K562 (cell line): ENCODE results near the gene TLR8. TPM values are rescaled to one million over a fixed set of nuclear protein-coding genes. Genes with fewer than 3 reads are reported as not detected.

Experiments used
- KLF13 ChIP-seq: fragments of 450-650 bp; IDR thresholded peaks from 2 replicates; pipeline ENCODE4 v1.6.1; 2016; ENCODE audit warnings: missing genetic modification characterization, low read depth, mild to moderate bottlenecking, missing compliant biosample characterization, moderate library complexity, borderline replicate concordance
- MAFG ChIP-seq: fragments of 450-650 bp; conservative IDR thresholded peaks from 2 replicates; pipeline ENCODE4 v1.6.1; 2016; ENCODE audit warnings: missing genetic modification characterization, missing compliant biosample characterization
- NFIX ChIP-seq: fragments of 250-450 bp; sonication (Bioruptor Pico); IDR thresholded peaks from 2 replicates; pipeline ENCODE4 v1.4.0; 2020; ENCODE audit warnings: low read depth, mild to moderate bottlenecking, moderate library complexity
- NONO ChIP-seq, 2 experiments: fragments of 200-400 bp in 1 of 2; fragments of 450-650 bp in 1 of 2; formaldehyde crosslinking in 1 of 2; IDR thresholded peaks; 2 replicates each; pipeline ENCODE4 v1.6.1; 2017; ENCODE audit warnings: low read depth in 2 of 2, mild to moderate bottlenecking in 2 of 2, moderate library complexity in 2 of 2, low read length in 1 of 2
- NRF1 ChIP-seq, 2 experiments: fragments of 450-650 bp; IDR thresholded peaks in 1 of 2; conservative IDR thresholded peaks in 1 of 2; 2 replicates each; pipeline ENCODE4 v1.6.1; 2014; ENCODE audit warnings: mild to moderate bottlenecking in 2 of 2
- SRF ChIP-seq, 2 experiments: fragments of 250-450, 450-650 bp in 1 of 2; sonication (Bioruptor Pico) in 1 of 2; sonication (generic) in 1 of 2; formaldehyde crosslinking; IDR thresholded peaks; 2 replicates each; pipeline versions ENCODE4 v1.5.0 to v1.5.1; 2020 to 2022; ENCODE audit warnings: mild to moderate bottlenecking in 1 of 2, missing genetic modification reagents in 1 of 2
- TAF1 ChIP-seq: IDR thresholded peaks from 2 replicates; pipeline ENCODE4 v1.6.1; 2011; ENCODE audit warnings: mild to moderate bottlenecking, low read length, moderate library complexity; ENCODE audit not compliant: insufficient read depth, control insufficient read depth, severe bottlenecking; ENCODE audit errors: extremely low read depth
- TEAD1 ChIP-seq, 2 experiments: fragments of 450-650 bp in 1 of 2; sonication (generic) in 1 of 2; formaldehyde crosslinking; IDR thresholded peaks; 2 replicates each; pipeline versions ENCODE4 v1.4.0 to v1.8.0; 2020 to 2022; ENCODE audit warnings: mild to moderate bottlenecking in 2 of 2, missing genetic modification reagents in 1 of 2
- TEAD4 ChIP-seq, 2 experiments: sonication (generic) in 1 of 2; formaldehyde crosslinking in 1 of 2; IDR thresholded peaks; 2 replicates each; pipeline versions ENCODE4 v1.6.1 to v1.8.0; 2012 to 2022; ENCODE audit warnings: borderline replicate concordance in 1 of 2, inconsistent platforms in 1 of 2, low read length in 1 of 2, mild to moderate bottlenecking in 1 of 2, missing genetic modification reagents in 1 of 2
- ZNF134 ChIP-seq: fragments of 250-450 bp; sonication (Bioruptor Pico); conservative IDR thresholded peaks from 2 replicates; pipeline ENCODE4 v1.4.0; 2020
- polyA plus RNA-seq, 8 experiments: library from polyadenylated mRNA; depleted of rRNA in 4 of 8; stranded (reverse) in 5 of 8; unstranded in 3 of 8; fragments of >200 nt; fragmentation: Nextera tagmentation in 2 of 8; fragmentation: Illumina TruSeq in 1 of 8; extraction: Ambion mirVana in 2 of 8; extraction: Trizol in 1 of 8; gene quantifications; 2 replicates each; pipeline versions ENCODE4 v1.2.1 to v1.2.3, GENCODE V29; 2011 to 2014; ENCODE audit warnings: inconsistent platforms in 1 of 8, missing spikeins in 1 of 8
- total RNA-seq, 7 experiments: library from RNA; depleted of rRNA in 6 of 7; stranded (reverse); fragments of >200 nt in 6 of 7; fragmentation: Illumina TruSeq in 2 of 7; extraction: Trizol in 2 of 7; gene quantifications; 2 replicates each; pipeline versions ENCODE4 v1.2.1 to v1.2.3, GENCODE V29; 2011 to 2021; ENCODE audit warnings: low replicate concordance in 1 of 7
- TF ChIP-seq, protein P1 (sequence below): fragments of 450-650 bp; formaldehyde crosslinking; IDR thresholded peaks from 2 replicates; pipeline ENCODE4 v1.4.0; 2022; ENCODE audit warnings: mild to moderate bottlenecking, moderate library complexity
- TF ChIP-seq, protein P2 (sequence below): fragments of 450-650 bp; IDR thresholded peaks from 2 replicates; pipeline ENCODE4 v1.7.0; 2016; ENCODE audit warnings: borderline replicate concordance
- TF ChIP-seq, protein P3 (sequence below): fragments of 250-450 bp; sonication (Bioruptor Pico); IDR thresholded peaks from 2 replicates; pipeline ENCODE4 v1.5.0; 2021; ENCODE audit warnings: mild to moderate bottlenecking, moderate library complexity
- TF ChIP-seq, protein P4 (sequence below): fragments of 250-450 bp; sonication (Bioruptor Pico); IDR thresholded peaks from 2 replicates; pipeline ENCODE4 v1.4.0; 2020; ENCODE audit warnings: borderline replicate concordance
- TF ChIP-seq, protein P5 (sequence below): fragments of 200-400 bp; formaldehyde crosslinking; IDR thresholded peaks from 2 replicates; pipeline ENCODE4 v1.6.1; 2017; ENCODE audit warnings: mild to moderate bottlenecking, low read depth, low read length, moderate library complexity

The TLR8 gene
- total and polyA plus RNA-seq, 9 of the 15 experiments (the other 6 are each of a cell fraction or from before 2014, with no cell fraction given), result not detected

DNA sequence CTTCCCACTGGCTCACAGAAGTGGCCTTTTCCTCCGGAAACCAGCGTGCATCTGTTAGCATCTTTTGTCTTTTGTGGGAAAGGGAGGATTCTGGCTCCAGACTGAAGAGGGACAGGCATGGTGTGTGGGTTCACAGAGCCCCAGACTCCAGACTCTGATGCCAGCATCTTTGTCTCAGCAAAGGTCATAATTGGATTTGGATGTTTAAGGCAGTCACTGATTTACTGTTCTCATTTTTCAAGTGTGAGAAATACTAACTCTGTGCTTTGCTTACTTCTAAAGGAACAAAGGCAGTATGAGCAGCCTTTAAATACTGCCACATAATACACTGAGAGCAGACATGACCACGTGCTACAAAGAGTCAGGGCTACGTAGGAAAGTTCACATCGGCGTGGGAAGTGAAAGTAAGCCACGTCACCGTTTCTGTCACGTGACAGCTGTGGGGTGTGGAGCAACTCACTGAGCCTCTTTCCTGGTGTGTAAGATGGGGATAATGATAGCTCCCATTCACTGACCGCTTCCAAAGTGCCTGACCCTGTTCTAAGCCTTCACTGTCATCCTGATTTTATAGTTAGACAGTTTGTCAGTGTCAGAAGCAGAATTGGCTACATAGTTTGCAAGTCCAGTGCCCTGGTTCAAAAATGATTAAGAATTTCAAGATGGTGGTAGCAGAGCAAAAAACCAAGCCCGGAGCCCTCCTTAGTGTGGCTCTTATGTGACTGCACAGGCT lies 43.7 kb downstream of the TLR8 start (continued):
- TF ChIP-seq, protein P1, sequence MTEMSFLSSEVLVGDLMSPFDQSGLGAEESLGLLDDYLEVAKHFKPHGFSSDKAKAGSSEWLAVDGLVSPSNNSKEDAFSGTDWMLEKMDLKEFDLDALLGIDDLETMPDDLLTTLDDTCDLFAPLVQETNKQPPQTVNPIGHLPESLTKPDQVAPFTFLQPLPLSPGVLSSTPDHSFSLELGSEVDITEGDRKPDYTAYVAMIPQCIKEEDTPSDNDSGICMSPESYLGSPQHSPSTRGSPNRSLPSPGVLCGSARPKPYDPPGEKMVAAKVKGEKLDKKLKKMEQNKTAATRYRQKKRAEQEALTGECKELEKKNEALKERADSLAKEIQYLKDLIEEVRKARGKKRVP (CRISPR knock-in tag), result no peak
- TF ChIP-seq, protein P2, sequence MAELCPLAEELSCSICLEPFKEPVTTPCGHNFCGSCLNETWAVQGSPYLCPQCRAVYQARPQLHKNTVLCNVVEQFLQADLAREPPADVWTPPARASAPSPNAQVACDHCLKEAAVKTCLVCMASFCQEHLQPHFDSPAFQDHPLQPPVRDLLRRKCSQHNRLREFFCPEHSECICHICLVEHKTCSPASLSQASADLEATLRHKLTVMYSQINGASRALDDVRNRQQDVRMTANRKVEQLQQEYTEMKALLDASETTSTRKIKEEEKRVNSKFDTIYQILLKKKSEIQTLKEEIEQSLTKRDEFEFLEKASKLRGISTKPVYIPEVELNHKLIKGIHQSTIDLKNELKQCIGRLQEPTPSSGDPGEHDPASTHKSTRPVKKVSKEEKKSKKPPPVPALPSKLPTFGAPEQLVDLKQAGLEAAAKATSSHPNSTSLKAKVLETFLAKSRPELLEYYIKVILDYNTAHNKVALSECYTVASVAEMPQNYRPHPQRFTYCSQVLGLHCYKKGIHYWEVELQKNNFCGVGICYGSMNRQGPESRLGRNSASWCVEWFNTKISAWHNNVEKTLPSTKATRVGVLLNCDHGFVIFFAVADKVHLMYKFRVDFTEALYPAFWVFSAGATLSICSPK, result no peak
- no peak for TF ChIP-seq TAF1
- TF ChIP-seq, protein P3, sequence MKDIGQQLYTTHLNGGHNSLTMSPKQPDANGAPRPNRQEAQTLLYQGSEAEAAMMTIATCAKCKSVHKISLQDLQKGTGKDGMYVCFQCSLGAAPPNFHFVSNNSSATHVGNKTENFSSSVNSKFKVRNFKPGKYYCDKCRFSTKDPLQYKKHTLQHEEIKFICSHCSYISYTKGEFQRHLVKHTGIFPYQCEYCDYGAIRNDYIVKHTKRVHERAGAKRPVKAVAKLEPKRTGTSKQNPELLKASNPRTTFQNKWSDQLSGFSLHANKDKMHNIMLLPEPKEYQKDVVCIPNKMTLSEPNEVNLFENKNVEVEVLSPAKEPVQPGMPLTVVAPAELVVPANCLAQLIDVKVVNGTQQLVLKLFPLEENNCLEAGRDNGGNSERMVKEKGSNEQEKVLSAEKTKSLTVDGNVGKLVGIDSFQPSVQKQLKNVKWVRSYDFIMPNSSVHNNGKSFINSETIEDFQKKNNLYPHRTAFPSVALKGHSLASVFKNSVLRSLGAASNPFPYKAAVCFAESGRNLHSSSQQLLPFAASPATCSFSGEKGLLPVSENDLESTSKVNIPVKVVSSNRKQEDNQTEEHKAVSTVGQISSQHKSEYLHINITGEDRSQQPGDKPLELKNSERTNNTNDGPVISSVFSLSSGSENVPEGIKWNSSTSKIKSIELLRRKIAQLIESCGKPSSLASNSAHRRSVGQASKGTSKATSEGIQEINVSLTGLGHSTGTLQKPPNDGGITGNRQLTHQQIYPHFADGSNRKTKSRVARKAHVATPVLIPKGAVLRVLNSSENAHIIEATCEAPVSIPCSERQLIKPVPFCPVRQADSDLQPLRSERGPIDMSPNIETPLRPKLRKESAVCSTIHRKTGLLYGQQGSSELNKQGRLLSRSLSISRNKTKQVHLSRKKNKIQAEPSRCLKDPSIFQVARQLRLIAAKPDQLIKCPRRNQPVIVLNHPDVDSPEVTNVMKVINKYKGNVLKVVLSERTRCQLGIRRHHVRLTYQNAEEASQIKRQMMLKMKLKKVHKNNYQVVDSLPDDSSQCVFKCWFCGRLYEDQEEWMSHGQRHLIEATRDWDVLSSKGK (CRISPR knock-in tag), result no peak
- peak; percentile 59 to 68 for TF ChIP-seq NRF1 (conservative IDR thresholded peaks at IDR 0.05 in 1 of 2, IDR thresholded peaks at IDR 0.05 in 1 of 2)
- TF ChIP-seq NFIX (CRISPR knock-in tag), result no peak
- TF ChIP-seq NONO (IDR thresholded peaks at IDR 0.05; ENCODE audit: low read depth in 2 of 2, low read length in 1 of 2), result no peak
- 0 out of 2 replicates have a peak, but pooled peaks have one; percentile 10 for TF ChIP-seq KLF13
- TF ChIP-seq TEAD4 (IDR thresholded peaks at IDR 0.05; ENCODE audit: low read length), result no peak
- no peak for TF ChIP-seq TEAD4 (CRISPR knock-in tag; IDR thresholded peaks at IDR 0.05; ENCODE audit: borderline replicate concordance)
- TF ChIP-seq, protein P4, sequence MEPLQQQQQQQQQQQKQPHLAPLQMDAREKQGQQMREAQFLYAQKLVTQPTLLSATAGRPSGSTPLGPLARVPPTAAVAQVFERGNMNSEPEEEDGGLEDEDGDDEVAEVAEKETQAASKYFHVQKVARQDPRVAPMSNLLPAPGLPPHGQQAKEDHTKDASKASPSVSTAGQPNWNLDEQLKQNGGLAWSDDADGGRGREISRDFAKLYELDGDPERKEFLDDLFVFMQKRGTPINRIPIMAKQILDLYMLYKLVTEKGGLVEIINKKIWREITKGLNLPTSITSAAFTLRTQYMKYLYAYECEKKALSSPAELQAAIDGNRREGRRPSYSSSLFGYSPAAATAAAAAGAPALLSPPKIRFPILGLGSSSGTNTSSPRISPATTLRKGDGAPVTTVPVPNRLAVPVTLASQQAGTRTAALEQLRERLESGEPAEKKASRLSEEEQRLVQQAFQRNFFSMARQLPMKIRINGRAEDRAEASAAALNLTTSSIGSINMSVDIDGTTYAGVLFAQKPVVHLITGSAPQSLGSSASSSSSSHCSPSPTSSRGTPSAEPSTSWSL, result no peak
- no peak for TF ChIP-seq SRF (CRISPR knock-in tag; IDR thresholded peaks at IDR 0.05)
- TF ChIP-seq, protein P5, sequence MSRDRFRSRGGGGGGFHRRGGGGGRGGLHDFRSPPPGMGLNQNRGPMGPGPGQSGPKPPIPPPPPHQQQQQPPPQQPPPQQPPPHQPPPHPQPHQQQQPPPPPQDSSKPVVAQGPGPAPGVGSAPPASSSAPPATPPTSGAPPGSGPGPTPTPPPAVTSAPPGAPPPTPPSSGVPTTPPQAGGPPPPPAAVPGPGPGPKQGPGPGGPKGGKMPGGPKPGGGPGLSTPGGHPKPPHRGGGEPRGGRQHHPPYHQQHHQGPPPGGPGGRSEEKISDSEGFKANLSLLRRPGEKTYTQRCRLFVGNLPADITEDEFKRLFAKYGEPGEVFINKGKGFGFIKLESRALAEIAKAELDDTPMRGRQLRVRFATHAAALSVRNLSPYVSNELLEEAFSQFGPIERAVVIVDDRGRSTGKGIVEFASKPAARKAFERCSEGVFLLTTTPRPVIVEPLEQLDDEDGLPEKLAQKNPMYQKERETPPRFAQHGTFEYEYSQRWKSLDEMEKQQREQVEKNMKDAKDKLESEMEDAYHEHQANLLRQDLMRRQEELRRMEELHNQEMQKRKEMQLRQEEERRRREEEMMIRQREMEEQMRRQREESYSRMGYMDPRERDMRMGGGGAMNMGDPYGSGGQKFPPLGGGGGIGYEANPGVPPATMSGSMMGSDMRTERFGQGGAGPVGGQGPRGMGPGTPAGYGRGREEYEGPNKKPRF, result no peak
- no peak for TF ChIP-seq TEAD1 (CRISPR knock-in tag; IDR thresholded peaks at IDR 0.05)
- no peak for TF ChIP-seq MAFG
- no peak for TF ChIP-seq ZNF134 (CRISPR knock-in tag)
